Activated CD4-positive, alpha-beta memory T cell treated with anti-CD3 and anti-CD28 coated beads, Interleukin-2, amount 10 ng/mL, durations not matched to agents 7 days and 5 days (primary cell): ENCODE measurements around the gene TRAF5. TPM values are rescaled to one million over a fixed set of nuclear protein-coding genes. Genes with fewer than 3 reads are reported as not detected.
A peak's percentile ranks its signal among the peaks of the same experiment; 100 is the strongest.

Experiments
- CTCF ChIA-PET: fragments of 350-600 bp; sonication (Branson Sonifier 250); formaldehyde crosslinking; loops from one replicate; lab custom pipeline; 2021; ENCODE audit warnings: antibody characterized with exemption, inconsistent platforms; lab: Charles Lee
- POLR2A ChIA-PET: fragments of 350-600 bp; sonication (Branson Sonifier 250); formaldehyde crosslinking; loops from one replicate; lab custom pipeline; 2021; ENCODE audit warnings: antibody characterized with exemption; lab: Charles Lee
- DNase-seq: peaks from one replicate; pipeline ENCODE4 v3.0.0-alpha.2; 2020
- H3K27ac Mint-ChIP-seq: one replicate; pipeline ENCODE4 v1.8.0; 2021; ENCODE audit warnings: mild to moderate bottlenecking, mixed read lengths
- H3K27me3 Mint-ChIP-seq: one replicate; pipeline ENCODE4 v1.8.0; 2021; ENCODE audit warnings: mixed read lengths
- H3K36me3 Mint-ChIP-seq: one replicate; pipeline ENCODE4 v1.8.0; 2021; ENCODE audit warnings: low read depth, mixed read lengths
- H3K4me1 Mint-ChIP-seq: one replicate; pipeline ENCODE4 v1.8.0; 2021; ENCODE audit warnings: mixed read lengths
- H3K4me3 Mint-ChIP-seq: one replicate; pipeline ENCODE4 v1.8.0; 2021; ENCODE audit warnings: mild to moderate bottlenecking, mixed read lengths
- H3K9me3 Mint-ChIP-seq: one replicate; pipeline ENCODE4 v1.8.0; 2021; ENCODE audit warnings: mixed read lengths
- total RNA-seq, 2 experiments: library from RNA; stranded (reverse); gene quantifications; one replicate each; pipeline ENCODE4 v1.2.3, GENCODE V29; 2021

Gene TRAF5
- total RNA-seq: 10 to 100 TPM; 67.9 to 68.4 TPM

GRCh38 chr1:211326528-211327345 is at the start of gene TRAF5:
Gene TRAF5, plus strand, starts transcription at chr1:211326833. Its CDS starts 26,407 bp downstream, at chr1:211353240.
- CTCF ChIA-PET: interaction anchor here (0.7 to 6.2 kb wide), 18 partner anchors 10 to 709 kb away, joined by 3 to 55 read pairs (median 4); partner anchors contain the start of genes DTL, INTS7 and RCOR3

GRCh38 chr1:211279340-211279739 is 47.3 kb upstream of the TRAF5 start:
- Mint-ChIP-seq H3K27ac (no peak overlapping the region), H3K27me3 (no peaks in the 10 kb centered on the region), H3K36me3 (peaks cover 21% of the 10 kb centered on the region), H3K4me3 (no peak overlapping the region), H3K4me1 (no peaks in the 10 kb centered on the region), H3K9me3 (no peaks in the 10 kb centered on the region)
- CTCF ChIA-PET: no interaction called here
- POLR2A ChIA-PET: interaction anchor here (0.5 to 1.2 kb wide), 3 partner anchors 10 to 21 kb away, joined by 3 read pairs; no protein-coding TSS in a partner anchor
- DNase-seq: no peak

More at GRCh38 chr1:211326528-211327345, at the start of gene TRAF5:
- Mint-ChIP-seq H3K27me3 (no peaks in the 10 kb centered on the region), H3K27ac (peak within 1 kb of the TSS; percentile 92), H3K36me3 (peaks cover 32% of the 10 kb centered on the region), H3K9me3 (no peaks in the 10 kb centered on the region), H3K4me3 (peak within 1 kb of the TSS; percentile 88), H3K4me1 (peaks cover 68% of the 10 kb centered on the region)
- POLR2A ChIA-PET: interaction anchor here (0.7 to 5.2 kb wide), 15 partner anchors 8 to 349 kb away, joined by 3 to 60 read pairs (median 5); partner anchors contain the start of genes NEK2 and RCOR3
- DNase-seq: peak; percentile 55

- Mint-ChIP-seq H3K27ac (no peak overlapping the region), H3K4me1 (no peaks in the 10 kb centered on the region), H3K4me3 (no peak overlapping the region), H3K27me3 (no peaks in the 10 kb centered on the region), H3K9me3 (no peaks in the 10 kb centered on the region), H3K36me3 (peaks cover 31% of the 10 kb centered on the region)
- POLR2A ChIA-PET: interaction anchor here (0.6 to 1.8 kb wide), 3 partner anchors 10 to 63 kb away, joined by 3 to 6 read pairs (median 4); no protein-coding TSS in a partner anchor
- DNase-seq: no peak
- CTCF ChIA-PET: interaction anchor here (0.8 kb wide), 1 partner anchor 43 kb away, joined by 3 read pairs; no protein-coding TSS in a partner anchor
Observed at GRCh38 chr1:211280910-211281309, 45.7 kb upstream of the TRAF5 start.

GRCh38 chr1:211281320-211282022 is 45.2 kb upstream of the TRAF5 start:
- Mint-ChIP-seq H3K27ac (no peak overlapping the region), H3K36me3 (peaks cover 29% of the 10 kb centered on the region), H3K4me3 (no peak overlapping the region), H3K9me3 (no peaks in the 10 kb centered on the region), H3K27me3 (no peaks in the 10 kb centered on the region), H3K4me1 (no peaks in the 10 kb centered on the region)
- ChIA-PET POLR2A (interaction anchor here (0.6 to 1.8 kb wide), 4 partner anchors 10 to 62 kb away, joined by 3 to 6 read pairs (median 4); no protein-coding TSS in a partner anchor), CTCF (interaction anchor here (0.8 to 1.5 kb wide), 2 partner anchors 15 to 42 kb away, joined by 3 to 4 read pairs; no protein-coding TSS in a partner anchor)
- DNase-seq: no peak

GRCh38 chr1:211282023-211282373 is 44.6 kb upstream of the TRAF5 start:
- Mint-ChIP-seq H3K27ac (no peak overlapping the region), H3K36me3 (peaks cover 32% of the 10 kb centered on the region), H3K4me1 (no peaks in the 10 kb centered on the region), H3K4me3 (no peak overlapping the region), H3K9me3 (no peaks in the 10 kb centered on the region), H3K27me3 (no peaks in the 10 kb centered on the region)
- CTCF ChIA-PET: interaction anchor here (1.5 kb wide), 1 partner anchor 14 kb away, joined by 4 read pairs; no protein-coding TSS in a partner anchor
- DNase-seq: no peak
- POLR2A ChIA-PET: interaction anchor here (1.0 to 1.8 kb wide), 3 partner anchors 9 to 22 kb away, joined by 3 to 6 read pairs (median 4); no protein-coding TSS in a partner anchor

- H3K27me3 Mint-ChIP-seq: no peaks in the 10 kb centered on the region
- H3K9me3 Mint-ChIP-seq: no peaks in the 10 kb centered on the region
- CTCF ChIA-PET: interaction anchor here (1.4 kb wide), 1 partner anchor 8 kb away, joined by 3 read pairs; no protein-coding TSS in a partner anchor
- H3K4me3 Mint-ChIP-seq: no peak overlapping the region
- no peak for DNase-seq
- POLR2A ChIA-PET: interaction anchor here (1.8 kb wide), 1 partner anchor 27 kb away, joined by 5 read pairs; the partner anchor contains the start of gene RCOR3
- H3K27ac Mint-ChIP-seq: no peak overlapping the region
- H3K36me3 Mint-ChIP-seq: peaks cover 40% of the 10 kb centered on the region
- no peaks in the 10 kb centered on the region for H3K4me1 Mint-ChIP-seq
Observed at GRCh38 chr1:211285196-211285595, 41.4 kb upstream of the TRAF5 start.

GRCh38 chr1:211287218-211287617 is 39.4 kb upstream of the TRAF5 start:
- H3K27ac Mint-ChIP-seq: no peak overlapping the region
- H3K27me3 Mint-ChIP-seq: no peaks in the 10 kb centered on the region
- H3K4me3 Mint-ChIP-seq: no peak overlapping the region
- H3K4me1 Mint-ChIP-seq: no peaks in the 10 kb centered on the region
- POLR2A ChIA-PET: interaction anchor here (0.7 kb wide), 1 partner anchor 25 kb away, joined by 3 read pairs; no protein-coding TSS in a partner anchor
- CTCF ChIA-PET: no interaction called here
- no peak for DNase-seq
- peaks cover 57% of the 10 kb centered on the region for H3K36me3 Mint-ChIP-seq
- H3K9me3 Mint-ChIP-seq: no peaks in the 10 kb centered on the region

GRCh38 chr1:211292411-211292810 is 34.2 kb upstream of the TRAF5 start:
- CTCF ChIA-PET: no interaction called here
- DNase-seq: no peak
- Mint-ChIP-seq H3K27me3 (no peaks in the 10 kb centered on the region), H3K4me1 (peaks cover 6% of the 10 kb centered on the region), H3K9me3 (no peaks in the 10 kb centered on the region), H3K4me3 (no peak overlapping the region), H3K27ac (no peak overlapping the region), H3K36me3 (peaks cover 56% of the 10 kb centered on the region)
- POLR2A ChIA-PET: no interaction called here

- ChIA-PET CTCF (interaction anchor here (1.0 to 1.9 kb wide), 3 partner anchors 14 to 27 kb away, joined by 3 to 4 read pairs (median 3); no protein-coding TSS in a partner anchor), POLR2A (no interaction called here)
- Mint-ChIP-seq H3K27ac (no peak overlapping the region), H3K27me3 (no peaks in the 10 kb centered on the region), H3K4me3 (no peak overlapping the region), H3K4me1 (peaks cover 6% of the 10 kb centered on the region), H3K36me3 (peaks cover 62% of the 10 kb centered on the region), H3K9me3 (no peaks in the 10 kb centered on the region)
- DNase-seq: no peak
Observed at GRCh38 chr1:211296396-211296795, 30.2 kb upstream of the TRAF5 start.

- peaks cover 26% of the 10 kb centered on the region for H3K4me1 Mint-ChIP-seq
- H3K27ac Mint-ChIP-seq: peak overlapping the region; percentile 54
- ChIA-PET POLR2A (interaction anchor here (0.6 to 0.8 kb wide), 2 partner anchors 14 to 167 kb away, joined by 3 read pairs; no protein-coding TSS in a partner anchor), CTCF (interaction anchor here (1.3 kb wide), 1 partner anchor 18 kb away, joined by 5 read pairs; no protein-coding TSS in a partner anchor)
- no peak overlapping the region for H3K4me3 Mint-ChIP-seq
- DNase-seq: peak; percentile 35
- peaks cover 52% of the 10 kb centered on the region for H3K36me3 Mint-ChIP-seq
- no peaks in the 10 kb centered on the region for H3K9me3 Mint-ChIP-seq
- no peaks in the 10 kb centered on the region for H3K27me3 Mint-ChIP-seq
Observed at GRCh38 chr1:211305044-211305443, 21.6 kb upstream of the TRAF5 start.

- Mint-ChIP-seq H3K9me3 (no peaks in the 10 kb centered on the region), H3K36me3 (peaks cover 46% of the 10 kb centered on the region), H3K27ac (no peak overlapping the region), H3K4me3 (no peak overlapping the region), H3K4me1 (peaks cover 14% of the 10 kb centered on the region), H3K27me3 (no peaks in the 10 kb centered on the region)
- ChIA-PET POLR2A (no interaction called here), CTCF (interaction anchor here (2.9 kb wide), 1 partner anchor 14 kb away, joined by 10 read pairs; no protein-coding TSS in a partner anchor)
- no peak for DNase-seq
Observed at GRCh38 chr1:211309617-211310016, 17.0 kb upstream of the TRAF5 start.

GRCh38 chr1:211313392-211313791 is 13.2 kb upstream of the TRAF5 start:
- Mint-ChIP-seq H3K36me3 (peaks cover 44% of the 10 kb centered on the region), H3K27ac (no peak overlapping the region), H3K27me3 (no peaks in the 10 kb centered on the region), H3K4me3 (no peak overlapping the region), H3K9me3 (no peaks in the 10 kb centered on the region), H3K4me1 (peaks cover 3% of the 10 kb centered on the region)
- CTCF ChIA-PET: interaction anchor here (1.1 kb wide), 1 partner anchor 18 kb away, joined by 3 read pairs; no protein-coding TSS in a partner anchor
- POLR2A ChIA-PET: no interaction called here
- no peak for DNase-seq
